Neural crest cell (in vitro differentiated cells): Measurements from ENCODE around the gene DLEC1. TPM values are rescaled to one million over a fixed set of nuclear protein-coding genes. Genes with fewer than 3 reads are reported as not detected.

Experiments used
- DNase-seq: peaks from one replicate; pipeline ENCODE4 v3.0.0; 2021; ENCODE audit warnings: low read depth, mixed read lengths, low spot score
- H3K27ac Mint-ChIP-seq: one replicate; pipeline ENCODE4 v1.8.0; 2021; ENCODE audit warnings: mild to moderate bottlenecking, mixed read lengths; ENCODE audit not compliant: unreplicated experiment
- H3K27me3 Mint-ChIP-seq: 2 replicates; pipeline ENCODE4 v1.8.0; 2021; ENCODE audit warnings: low read depth, mild to moderate bottlenecking, mixed read lengths
- H3K36me3 Mint-ChIP-seq: 2 replicates; pipeline ENCODE4 v1.8.0; 2021; ENCODE audit warnings: low read depth, mild to moderate bottlenecking, mixed read lengths
- H3K4me1 Mint-ChIP-seq: 2 replicates; pipeline ENCODE4 v1.8.0; 2021; ENCODE audit warnings: mixed read lengths
- H3K4me3 Mint-ChIP-seq: one replicate; pipeline ENCODE4 v1.8.0; 2021; ENCODE audit warnings: mild to moderate bottlenecking, mixed read lengths
- H3K9me3 Mint-ChIP-seq: 2 replicates; pipeline ENCODE4 v1.8.0; 2021; ENCODE audit warnings: mixed read lengths
- CTCF ChIP-seq: fragments of 200-600 bp; sonication (generic); conservative IDR thresholded peaks from 2 replicates; pipeline ENCODE4 v1.5.0; 2021; ENCODE audit warnings: antibody characterized with exemption, mild to moderate bottlenecking
- total RNA-seq: library from RNA; stranded (reverse); gene quantifications from 2 replicates; pipeline ENCODE4 v1.2.1, GENCODE V29; 2021

DLEC1 gene
- total RNA-seq, 1 donor from 2014 or later: 1.3 TPM

- H3K9me3 Mint-ChIP-seq: peaks cover 4% of the 10 kb centered on the region
- H3K27me3 Mint-ChIP-seq: no peaks in the 10 kb centered on the region
- no peak overlapping the region for H3K4me3 Mint-ChIP-seq
- no peak for DNase-seq
- H3K4me1 Mint-ChIP-seq: peaks cover 22% of the 10 kb centered on the region
- no peaks in the 10 kb centered on the region for H3K36me3 Mint-ChIP-seq
- TF ChIP-seq CTCF: no peak
- H3K27ac Mint-ChIP-seq: no peak overlapping the region
Measured at GRCh38 chr3:38102444-38102814, 63.4 kb downstream of the DLEC1 start.

GRCh38 chr3:38105525-38105924 is 66.5 kb downstream of the DLEC1 start:
- no peak for DNase-seq
- Mint-ChIP-seq H3K4me1 (peaks cover 7% of the 10 kb centered on the region), H3K9me3 (peaks cover 4% of the 10 kb centered on the region), H3K36me3 (no peaks in the 10 kb centered on the region), H3K27ac (no peak overlapping the region), H3K27me3 (no peaks in the 10 kb centered on the region), H3K4me3 (no peak overlapping the region)
- TF ChIP-seq CTCF: no peak

- no peaks in the 10 kb centered on the region for H3K4me1 Mint-ChIP-seq
- no peak for DNase-seq
- H3K4me3 Mint-ChIP-seq: no peak overlapping the region
- H3K27ac Mint-ChIP-seq: no peak overlapping the region
- no peak for TF ChIP-seq CTCF
- H3K9me3 Mint-ChIP-seq: peaks cover 4% of the 10 kb centered on the region
- no peaks in the 10 kb centered on the region for H3K36me3 Mint-ChIP-seq
- H3K27me3 Mint-ChIP-seq: no peaks in the 10 kb centered on the region
Measured at GRCh38 chr3:38107911-38108648, 69.1 kb downstream of the DLEC1 start.

- Mint-ChIP-seq H3K27ac (no peak overlapping the region), H3K4me1 (no peaks in the 10 kb centered on the region), H3K36me3 (no peaks in the 10 kb centered on the region), H3K4me3 (no peak overlapping the region), H3K9me3 (peaks cover 4% of the 10 kb centered on the region), H3K27me3 (no peaks in the 10 kb centered on the region)
- DNase-seq: no peak
- no peak for TF ChIP-seq CTCF
Measured at GRCh38 chr3:38108649-38109579, 69.9 kb downstream of the DLEC1 start.

- DNase-seq: no peak
- H3K36me3 Mint-ChIP-seq: no peaks in the 10 kb centered on the region
- H3K4me1 Mint-ChIP-seq: no peaks in the 10 kb centered on the region
- no peak for TF ChIP-seq CTCF
- peaks cover 4% of the 10 kb centered on the region for H3K9me3 Mint-ChIP-seq
- H3K4me3 Mint-ChIP-seq: no peak overlapping the region
- no peak overlapping the region for H3K27ac Mint-ChIP-seq
- no peaks in the 10 kb centered on the region for H3K27me3 Mint-ChIP-seq
Measured at GRCh38 chr3:38109580-38110313, 70.7 kb downstream of the DLEC1 start.
